Liver (tissue), 3 donors: ENCODE data around the gene PTPRD.

Source experiments
- CTCF ChIP-seq: fragments of 150-350 bp; IDR thresholded peaks from 2 replicates; pipeline ENCODE4 v1.5.1; 2017; ENCODE audit warnings: improper control_type of control experiment, low read depth, low read length; ENCODE audit not compliant: missing input control
- FOXA1 ChIP-seq: IDR thresholded peaks from 2 replicates; pipeline ENCODE4 v1.6.1; 2016; ENCODE audit warnings: antibody characterized with exemption
- RAD21 ChIP-seq, 2 donors: IDR thresholded peaks; 2 replicates each; pipeline ENCODE4 v1.6.1; 2016; ENCODE audit warnings: antibody characterized with exemption in 2 of 2, mild to moderate bottlenecking in 2 of 2
- REST ChIP-seq: IDR thresholded peaks from 2 replicates; pipeline ENCODE4 v1.6.1; 2016; ENCODE audit warnings: antibody characterized with exemption, mild to moderate bottlenecking
- TAF1 ChIP-seq: conservative IDR thresholded peaks from 2 replicates; pipeline ENCODE4 v1.6.1; 2016; ENCODE audit warnings: antibody characterized with exemption, mild to moderate bottlenecking
- YY1 ChIP-seq: IDR thresholded peaks from 2 replicates; pipeline ENCODE4 v1.6.1; 2016; ENCODE audit warnings: antibody characterized with exemption, mild to moderate bottlenecking
- ZBTB33 ChIP-seq: IDR thresholded peaks from 2 replicates; pipeline ENCODE4 v1.6.1; 2016; ENCODE audit warnings: antibody characterized with exemption
- donor health status: healthy.
- donor health status: healthy.

- TF ChIP-seq CTCF (no peak), REST (no peak), YY1 (no peak), RAD21 (IDR thresholded peaks at IDR 0.05) (no peak), TAF1 (no peak), ZBTB33 (no peak), FOXA1 (no peak)
Measured at GRCh38 chr9:10135553-10135952, 477.2 kb downstream of the PTPRD start.
